HCT116 (cell line): ENCODE measurements around the gene TSPAN1. TPM values are rescaled to one million over a fixed set of nuclear protein-coding genes. Genes with fewer than 3 reads are reported as not detected.

ENCODE experiments used
- ATAC-seq: fragments of 200-7000 bp; cut with Tn5 transposase; 2 replicates; pipeline ENCODE4 v1.9.1; 2020; ENCODE audit warnings: mild to moderate bottlenecking, moderate library complexity
- Bru-seq: library from RNA; stranded (reverse); fragments of 400-500 nt; gene quantifications from one replicate; lab custom pipeline; 2021; lab: Mats Ljungman, UMichigan
- BruChase-seq, 2 experiments: library from RNA; stranded (reverse); fragments of 400-500 nt; gene quantifications; one replicate each; lab custom pipeline; 2021; lab: Mats Ljungman, UMichigan
- BruUV-seq: library from RNA; stranded (reverse); fragments of 400-500 nt; replicated peaks from 2 replicates; lab custom pipeline; 2021; lab: Mats Ljungman, UMichigan
- CTCF ChIA-PET: fragments of 300-600 bp; sonication (Branson Sonifier 250); formaldehyde crosslinking; loops from one replicate; lab custom pipeline; 2021; ENCODE audit warnings: antibody characterized with exemption; lab: Charles Lee
- POLR2A ChIA-PET: fragments of 300-600, 350-600 bp; sonication (Branson Sonifier 250); formaldehyde crosslinking; loops from one replicate; lab custom pipeline; 2021; ENCODE audit warnings: antibody characterized with exemption; lab: Charles Lee
- RAD21 ChIA-PET, 2 experiments: fragments of 300-600 bp; sonication (Branson Sonifier 250); formaldehyde crosslinking; loops; one replicate each; lab custom pipeline; 2023; ENCODE audit warnings: low total read pairs in 2 of 2; ENCODE audit not compliant: uncharacterized antibody in 2 of 2, unreplicated experiment in 2 of 2, low non-redundant PET in 1 of 2; lab: Charles Lee
- DNase-seq: peaks from one replicate; pipeline ENCODE4 v3.0.0-alpha.2; 2010; ENCODE audit warnings: low read depth, low spot score
- H2AFZ ChIP-seq: fragments of 200-600 bp; shearing (Covaris generic), sonication (generic); 2 replicates; pipeline ENCODE4 v1.6.1; 2017; ENCODE audit warnings: low read depth, mixed run types, mixed read lengths, antibody characterized with exemption, low read length; ENCODE audit not compliant: poor library complexity, severe bottlenecking
- H3K27ac ChIP-seq: 2 replicates; pipeline ENCODE4 v1.5.1; 2012; ENCODE audit warnings: low read depth, low read length
- H3K27me3 ChIP-seq: fragments of 200-600 bp; sonication (generic); 2 replicates; pipeline ENCODE4 v1.6.1; 2016; ENCODE audit warnings: mixed run types, low read length, mixed read lengths; ENCODE audit not compliant: insufficient read depth
- H3K36me3 ChIP-seq, 2 experiments: fragments of 200-500 bp in 1 of 2; fragments of 200-600 bp in 1 of 2; sonication (Bioruptor generic) in 1 of 2; sonication (generic) in 1 of 2; 2 replicates each; pipeline versions ENCODE4 v1.5.1 to v1.6.1; 2014 to 2016; ENCODE audit warnings: low read length in 2 of 2, inconsistent platforms in 1 of 2, mixed read lengths in 1 of 2, mixed run types in 1 of 2; ENCODE audit not compliant: insufficient read depth in 2 of 2, control insufficient read depth in 1 of 2
- H3K4me1 ChIP-seq, 2 experiments: fragments of 200-600 bp in 1 of 2; sonication (generic) in 1 of 2; 2 replicates each; pipeline versions ENCODE4 v1.5.1 to v1.6.1; 2012 to 2017; ENCODE audit warnings: low read length in 2 of 2, inconsistent platforms in 1 of 2, mild to moderate bottlenecking in 1 of 2, mixed read lengths in 1 of 2, mixed run types in 1 of 2, moderate library complexity in 1 of 2; ENCODE audit not compliant: insufficient read depth in 2 of 2, control insufficient read depth in 1 of 2
- H3K4me2 ChIP-seq: fragments of 200-600 bp; sonication (generic); 2 replicates; pipeline ENCODE4 v1.6.1; 2017; ENCODE audit warnings: mixed run types, low read length, mixed read lengths
- H3K4me3 ChIP-seq, 2 experiments: fragments of 200-600 bp in 1 of 2; sonication (generic) in 1 of 2; replicated peaks in 1 of 2; 2 replicates each; pipeline ENCODE4 v1.5.1; 2011 to 2016; ENCODE audit warnings: low read length in 2 of 2, control low read depth in 1 of 2, low read depth in 1 of 2, mild to moderate bottlenecking in 1 of 2, mixed read lengths in 1 of 2, mixed run types in 1 of 2
- H3K79me2 ChIP-seq: fragments of 200-600 bp; sonication (generic); 2 replicates; pipeline ENCODE4 v1.6.1; 2017; ENCODE audit warnings: mild to moderate bottlenecking, mixed run types, low read length, moderate library complexity, mixed read lengths; ENCODE audit not compliant: insufficient read depth
- H3K9ac ChIP-seq: fragments of 200-600 bp; sonication (generic); 2 replicates; pipeline ENCODE4 v1.6.1; 2016; ENCODE audit warnings: low read length, mixed read lengths
- H3K9me2 ChIP-seq: fragments of 200-600 bp; sonication (generic), shearing (Covaris generic); 2 replicates; pipeline ENCODE4 v1.6.1; 2017; ENCODE audit warnings: mixed run types, mild to moderate bottlenecking, moderate library complexity; ENCODE audit not compliant: insufficient read depth
- H3K9me3 ChIP-seq, 2 experiments: fragments of 200-500 bp in 1 of 2; fragments of 200-600 bp in 1 of 2; sonication (Bioruptor generic) in 1 of 2; sonication (generic) in 1 of 2; 2 replicates each; pipeline ENCODE4 v1.6.1; 2014 to 2017; ENCODE audit warnings: low read length in 2 of 2, mixed read lengths in 2 of 2, inconsistent platforms in 1 of 2, low read depth in 1 of 2, mild to moderate bottlenecking in 1 of 2, mixed run types in 1 of 2, moderate library complexity in 1 of 2; ENCODE audit not compliant: control insufficient read depth in 1 of 2, insufficient read depth in 1 of 2
- H4K20me1 ChIP-seq: fragments of 200-600 bp; sonication (generic), shearing (Covaris generic); 2 replicates; pipeline ENCODE4 v1.6.1; 2017; ENCODE audit warnings: mixed run types, mild to moderate bottlenecking, moderate library complexity; ENCODE audit not compliant: insufficient read depth
- ATF3 ChIP-seq: IDR thresholded peaks from 2 replicates; pipeline ENCODE4 v1.6.1; 2012
- CEBPB ChIP-seq: IDR thresholded peaks from 2 replicates; pipeline ENCODE4 v1.6.1; 2012; ENCODE audit warnings: low read depth
- EGR1 ChIP-seq: IDR thresholded peaks from 2 replicates; pipeline ENCODE4 v1.6.1; 2012; ENCODE audit warnings: low read depth
- ELF1 ChIP-seq: IDR thresholded peaks from 2 replicates; pipeline ENCODE4 v1.6.1; 2012; ENCODE audit warnings: low read depth, borderline replicate concordance
- EZH2 ChIP-seq: fragments of 200-600 bp; sonication (generic); IDR thresholded peaks from 2 replicates; pipeline ENCODE4 v1.6.1; 2017; ENCODE audit warnings: antibody characterized with exemption, mixed run types
- FOSL1 ChIP-seq: IDR thresholded peaks from 2 replicates; pipeline ENCODE4 v1.6.1; 2012; ENCODE audit warnings: low read depth
- MAX ChIP-seq: IDR thresholded peaks from 2 replicates; pipeline ENCODE4 v1.6.1; 2012
- POLR2AphosphoS5 ChIP-seq: IDR thresholded peaks from 2 replicates; pipeline ENCODE4 v1.6.1; 2011; ENCODE audit warnings: mild to moderate bottlenecking, low read depth, low read length, moderate library complexity
- RAD21 ChIP-seq: IDR thresholded peaks from 2 replicates; pipeline ENCODE4 v1.6.1; 2012; ENCODE audit warnings: low read depth, mild to moderate bottlenecking
- SIN3A ChIP-seq: IDR thresholded peaks from 2 replicates; pipeline ENCODE4 v1.6.1; 2012; ENCODE audit warnings: low read depth
- SP1 ChIP-seq: IDR thresholded peaks from 2 replicates; pipeline ENCODE4 v1.6.1; 2012; ENCODE audit warnings: low read depth
- SRF ChIP-seq: IDR thresholded peaks from 2 replicates; pipeline ENCODE4 v1.6.1; 2012; ENCODE audit warnings: low read depth
- YY1 ChIP-seq: IDR thresholded peaks from 2 replicates; pipeline ENCODE4 v1.6.1; 2011; ENCODE audit warnings: low read length, low read depth, moderate library complexity, mild to moderate bottlenecking; ENCODE audit not compliant: insufficient replicate concordance; ENCODE audit errors: extremely low read depth
- ZBTB33 ChIP-seq: IDR thresholded peaks from 2 replicates; pipeline ENCODE4 v1.6.1; 2011; ENCODE audit warnings: mild to moderate bottlenecking, low read length, moderate library complexity; ENCODE audit not compliant: insufficient replicate concordance; ENCODE audit errors: extremely low read depth
- ZNF274 ChIP-seq: fragments of 200-500 bp; sonication (Bioruptor generic); IDR thresholded peaks from 2 replicates; pipeline ENCODE4 v1.6.1; 2014; ENCODE audit warnings: mild to moderate bottlenecking, low read depth, low read length, inconsistent platforms
- intact Hi-C: fragments of 100-400 bp; cut with micrococcal nuclease; formaldehyde crosslinking; loops from 2 replicates; pipeline ENCODE4 v1.10.0; 2022
- long read RNA-seq: library from polyadenylated mRNA; unstranded; transcript quantifications from one replicate; pipeline ENCODE4 v2.0.0, GENCODE V29; 2021; ENCODE audit not compliant: unreplicated experiment
- polyA plus RNA-seq: library from polyadenylated mRNA; unstranded; fragments of >200 nt; gene quantifications from 2 replicates; pipeline ENCODE4 v1.2.1, GENCODE V29; 2012; ENCODE audit warnings: missing spikeins
- total RNA-seq: library from RNA; stranded (reverse); gene quantifications from one replicate; pipeline ENCODE4 v1.2.1, GENCODE V29; 2021; ENCODE audit not compliant: unreplicated experiment
- TF ChIP-seq, protein P1 (sequence below), 3 experiments: fragments of 200-600 bp in 1 of 3; sonication (generic) in 1 of 3; IDR thresholded peaks in 2 of 3; conservative IDR thresholded peaks in 1 of 3; 2 replicates each; pipeline ENCODE4 v1.5.1; 2012 to 2017; ENCODE audit warnings: low read depth in 2 of 3, low read length in 2 of 3, antibody characterized with exemption in 1 of 3, borderline replicate concordance in 1 of 3, control low read depth in 1 of 3, mild to moderate bottlenecking in 1 of 3, mixed read lengths in 1 of 3, mixed run types in 1 of 3, moderate library complexity in 1 of 3; ENCODE audit not compliant: insufficient read depth in 1 of 3

The TSPAN1 gene
- total RNA-seq (9.9 TPM), Bru-seq, nascent RNA (percentile 35 among the genes with signal in this experiment), BruChase-seq, experiment 1, labeled RNA remaining after a 6-hour chase (percentile 35 among the genes with signal in this experiment), BruChase-seq, experiment 2, labeled RNA remaining after a 2-hour chase (percentile 32 among the genes with signal in this experiment)
- 24.2 and 30.2 TPM in 2 replicates for polyA plus RNA-seq
- long read RNA-seq, partial matches to known transcripts, result 7 of 14 reads
- long read RNA-seq, other reads (novel, unspliced or antisense), result 7 of 14 reads

- H3K9ac ChIP-seq, result no peak within 1 kb of the TSS
- DNase-seq, result no peak
These were observed at the start of gene TSPAN1 for GRCh38 chr1:46174448-46175231. TSPAN1 (plus strand) TSS chr1:46175087; CDS start chr1:46181108, 6,021 bp downstream.

More at GRCh38 chr1:46174448-46175231, at the start of gene TSPAN1:
- Histone ChIP-seq H3K4me1 (peaks cover 42 to 49% of the 10 kb centered on the region in 2 experiments), H3K27me3 (no peaks in the 10 kb centered on the region), H3K4me2 (no peak within 1 kb of the TSS), H3K36me3 (no peaks in the 10 kb centered on the region), H3K27ac (no peak within 1 kb of the TSS), H3K4me3 (no peak within 1 kb of the TSS), H4K20me1 (no peaks in the 10 kb centered on the region), H3K79me2 (no peaks in the 10 kb centered on the region), H2AFZ (no peak within 1 kb of the TSS), H3K9me2 (no peaks in the 10 kb centered on the region), H3K9me3 (no peaks in the 10 kb centered on the region)
- RAD21 ChIA-PET, result no interaction called here
- intact Hi-C loops, result loop anchor here (5.0 kb wide), 1 partner anchor 672 kb away; the partner anchor contains the start of genes CCDC163 and MMACHC
- CTCF ChIA-PET, result no interaction called here
- TF ChIP-seq EZH2 (no peak), YY1 (no peak), POLR2AphosphoS5 (no peak), ATF3 (no peak), SIN3A (no peak), MAX (no peak), SRF (no peak), CEBPB (no peak), EGR1 (no peak), ELF1 (no peak), ZBTB33 (no peak), SP1 (no peak), RAD21 (no peak), FOSL1 (no peak), ZNF274 (no peak)
- TF ChIP-seq, protein P1, sequence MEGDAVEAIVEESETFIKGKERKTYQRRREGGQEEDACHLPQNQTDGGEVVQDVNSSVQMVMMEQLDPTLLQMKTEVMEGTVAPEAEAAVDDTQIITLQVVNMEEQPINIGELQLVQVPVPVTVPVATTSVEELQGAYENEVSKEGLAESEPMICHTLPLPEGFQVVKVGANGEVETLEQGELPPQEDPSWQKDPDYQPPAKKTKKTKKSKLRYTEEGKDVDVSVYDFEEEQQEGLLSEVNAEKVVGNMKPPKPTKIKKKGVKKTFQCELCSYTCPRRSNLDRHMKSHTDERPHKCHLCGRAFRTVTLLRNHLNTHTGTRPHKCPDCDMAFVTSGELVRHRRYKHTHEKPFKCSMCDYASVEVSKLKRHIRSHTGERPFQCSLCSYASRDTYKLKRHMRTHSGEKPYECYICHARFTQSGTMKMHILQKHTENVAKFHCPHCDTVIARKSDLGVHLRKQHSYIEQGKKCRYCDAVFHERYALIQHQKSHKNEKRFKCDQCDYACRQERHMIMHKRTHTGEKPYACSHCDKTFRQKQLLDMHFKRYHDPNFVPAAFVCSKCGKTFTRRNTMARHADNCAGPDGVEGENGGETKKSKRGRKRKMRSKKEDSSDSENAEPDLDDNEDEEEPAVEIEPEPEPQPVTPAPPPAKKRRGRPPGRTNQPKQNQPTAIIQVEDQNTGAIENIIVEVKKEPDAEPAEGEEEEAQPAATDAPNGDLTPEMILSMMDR (IDR thresholded peaks at IDR 0.05 in 2 of 3, conservative IDR thresholded peaks at IDR 0.05 in 1 of 3; ENCODE audit: borderline replicate concordance in 1 of 3, insufficient read depth in 1 of 3, low read depth in 2 of 3, low read length in 2 of 3), result no peak
- no TSS peak for BruUV-seq
- ATAC-seq, result no peak
- POLR2A ChIA-PET, result no interaction called here
